HG03064 (cell line): ENCODE results near the gene PLLP.

Source experiments
- ATAC-seq: cut with Tn5 transposase; IDR thresholded peaks from one replicate; pipeline ENCODE4 v1.9.1; 2021; ENCODE audit warnings: low read depth; ENCODE audit not compliant: unreplicated experiment

The PLLP gene, protein sequence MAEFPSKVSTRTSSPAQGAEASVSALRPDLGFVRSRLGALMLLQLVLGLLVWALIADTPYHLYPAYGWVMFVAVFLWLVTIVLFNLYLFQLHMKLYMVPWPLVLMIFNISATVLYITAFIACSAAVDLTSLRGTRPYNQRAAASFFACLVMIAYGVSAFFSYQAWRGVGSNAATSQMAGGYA

DNA sequence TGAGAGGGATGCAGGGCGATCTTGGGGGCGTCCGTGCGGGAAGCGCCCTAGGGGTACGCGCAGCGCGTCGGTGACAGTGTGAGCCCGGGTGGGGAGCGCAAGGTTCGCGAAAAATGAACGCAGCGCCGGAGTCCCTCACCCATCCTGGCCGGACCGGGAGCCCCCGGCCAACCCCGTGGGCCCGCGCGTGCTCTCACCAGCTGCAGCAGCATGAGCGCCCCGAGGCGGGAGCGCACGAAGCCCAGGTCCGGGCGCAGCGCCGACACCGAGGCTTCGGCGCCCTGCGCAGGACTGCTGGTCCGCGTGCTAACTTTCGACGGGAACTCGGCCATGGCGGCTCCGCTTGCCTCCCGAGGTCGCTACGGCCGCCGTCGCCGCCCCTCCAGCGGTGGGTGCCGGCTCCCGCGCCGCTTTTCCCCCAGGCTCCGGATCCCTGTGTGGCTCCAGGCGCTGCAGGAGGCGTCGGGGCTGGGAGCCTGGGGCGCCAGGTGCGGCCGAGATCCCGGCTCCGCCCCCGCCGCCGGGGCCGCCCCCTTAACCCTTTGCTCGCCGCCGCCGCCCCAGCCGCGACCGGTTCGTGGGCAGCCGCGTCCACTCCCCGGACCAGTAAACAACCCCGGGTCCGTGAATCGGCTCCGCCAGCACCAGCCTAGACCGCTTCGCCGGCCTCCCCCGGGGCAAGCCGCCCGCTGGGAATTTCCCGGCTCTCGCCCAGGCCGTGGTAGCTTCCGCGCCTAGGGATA is at the start of gene PLLP:
PLLP (minus strand) TSS at position 464 of the 743 bp plus-strand sequence; CDS start at position 332, 132 bp downstream.
- ATAC-seq, result no peak

DNA sequence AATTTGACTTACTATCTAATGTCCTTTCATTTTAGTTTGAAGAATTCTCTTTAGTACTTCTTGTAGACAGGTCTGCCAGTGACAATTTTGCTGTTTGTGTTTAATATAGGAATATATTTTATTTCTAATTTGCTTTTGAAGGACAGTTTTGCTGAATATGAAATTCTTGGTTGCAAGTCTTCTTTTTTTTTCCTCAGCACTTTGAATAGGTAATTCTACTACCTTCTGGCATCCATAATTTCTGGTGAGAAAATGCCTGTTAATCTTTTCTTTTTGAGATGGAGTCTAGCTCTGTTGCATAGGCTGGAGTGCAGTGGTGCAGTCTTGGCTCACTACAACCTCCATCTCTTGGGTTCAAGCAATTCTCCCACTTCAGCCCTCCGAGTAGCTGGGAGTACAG is 48.9 kb upstream of the PLLP start:
- no peak for ATAC-seq

DNA sequence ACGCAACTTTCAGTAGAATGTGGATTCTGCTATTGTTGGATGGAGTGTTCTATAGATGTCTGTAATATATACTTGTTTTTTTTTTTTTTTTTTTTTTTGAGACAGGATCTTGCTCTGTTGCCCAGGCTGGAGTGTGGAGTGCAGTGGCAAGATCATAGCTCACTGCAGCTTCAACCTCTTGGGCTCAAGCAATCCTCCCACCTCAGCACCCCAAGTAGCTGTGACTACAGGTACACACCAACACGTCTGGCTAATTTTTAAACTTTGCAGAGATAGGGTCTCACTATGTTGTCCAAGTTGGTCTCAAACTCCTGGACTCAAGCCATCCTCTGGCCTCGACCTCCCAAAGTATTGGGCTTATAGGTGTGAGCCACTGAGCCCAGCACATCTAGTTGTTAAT is 46.9 kb upstream of the PLLP start:
- ATAC-seq, result no peak

DNA sequence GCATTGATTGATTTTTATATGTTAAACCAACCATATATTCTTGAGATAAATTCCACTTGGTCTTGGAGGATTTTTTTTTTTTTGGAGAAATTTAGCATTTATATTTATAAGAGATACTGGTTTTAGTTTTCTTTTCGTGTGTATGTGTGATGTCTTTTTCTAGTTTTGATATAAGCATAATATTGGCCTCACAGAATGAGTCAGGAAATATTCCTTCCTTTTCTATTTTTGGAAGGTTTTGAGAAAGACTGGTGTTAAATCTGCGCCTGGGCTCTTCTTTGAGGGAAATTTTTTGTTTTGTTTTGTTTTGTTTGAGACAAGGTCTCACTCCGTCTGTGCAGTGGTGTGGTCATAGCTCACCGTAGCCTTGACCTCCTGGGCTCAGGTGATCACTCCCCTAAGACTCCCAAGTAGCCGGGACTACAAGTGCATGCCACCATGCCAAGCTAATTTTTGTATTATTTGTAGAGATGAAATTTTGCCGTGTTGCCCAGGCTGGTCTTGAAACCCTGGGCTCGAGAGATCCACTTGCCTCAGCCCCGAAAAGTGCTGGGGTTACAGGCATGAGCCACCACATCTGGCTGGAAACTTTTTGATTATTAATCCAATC is 45.4 kb upstream of the PLLP start:
- ATAC-seq, result no peak

DNA sequence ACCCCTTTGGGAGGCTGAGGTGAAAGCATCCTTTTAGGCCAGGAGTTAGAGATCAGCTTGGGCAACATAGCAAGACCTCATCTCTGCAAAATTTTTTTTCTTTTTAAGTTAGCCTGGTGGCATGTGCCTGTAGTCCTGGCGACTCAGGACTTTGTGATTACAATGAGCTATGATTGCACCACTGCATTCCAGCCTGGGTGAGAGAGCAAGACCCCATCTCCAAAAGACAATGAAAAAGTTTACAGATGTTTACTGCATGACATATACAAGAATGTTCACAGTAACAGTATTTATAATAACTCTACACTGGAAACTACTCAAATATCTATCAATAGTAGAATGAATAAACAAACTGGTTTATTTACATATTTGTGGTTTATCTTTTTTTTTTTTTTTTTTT is 41.0 kb upstream of the PLLP start:
- ATAC-seq, result no peak

DNA sequence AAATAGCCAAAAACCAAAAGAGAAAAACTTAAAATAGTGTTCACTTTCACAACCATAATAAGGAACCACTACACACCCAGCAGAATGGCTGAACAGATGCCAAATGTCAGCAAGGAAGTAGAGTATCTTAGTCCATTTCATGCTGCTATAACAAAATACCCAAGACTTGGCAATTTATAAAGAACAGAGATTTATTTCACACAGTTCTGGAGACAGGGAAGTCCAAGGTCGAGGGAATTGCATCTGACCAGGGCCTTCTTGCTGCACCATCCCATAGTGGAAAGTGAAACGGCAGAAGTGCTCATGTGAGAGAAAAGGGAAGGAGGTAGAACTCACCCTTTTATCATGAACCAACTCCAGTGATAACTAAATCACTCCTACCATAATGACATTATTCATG is 40.3 kb upstream of the PLLP start:
- ATAC-seq, result no peak

DNA sequence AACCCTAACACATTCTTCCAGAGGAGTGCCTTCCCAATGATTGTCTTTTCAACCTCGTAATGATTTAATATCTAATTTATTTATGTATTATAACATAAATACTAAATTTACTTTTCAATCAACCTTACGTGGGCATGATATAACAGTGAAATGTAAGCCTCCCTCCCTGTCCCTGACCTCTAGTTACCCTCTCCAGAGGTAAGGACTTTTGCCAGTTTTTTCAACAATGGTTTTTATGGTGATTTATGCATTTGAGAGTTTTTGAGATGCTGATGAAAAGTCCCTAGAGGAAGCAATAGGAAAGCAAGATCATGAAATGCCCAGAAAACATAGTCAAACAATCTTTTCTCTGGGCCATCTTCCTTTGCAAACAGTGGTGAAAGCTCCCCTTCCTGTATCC is 35.2 kb upstream of the PLLP start:
- ATAC-seq, result no peak

DNA sequence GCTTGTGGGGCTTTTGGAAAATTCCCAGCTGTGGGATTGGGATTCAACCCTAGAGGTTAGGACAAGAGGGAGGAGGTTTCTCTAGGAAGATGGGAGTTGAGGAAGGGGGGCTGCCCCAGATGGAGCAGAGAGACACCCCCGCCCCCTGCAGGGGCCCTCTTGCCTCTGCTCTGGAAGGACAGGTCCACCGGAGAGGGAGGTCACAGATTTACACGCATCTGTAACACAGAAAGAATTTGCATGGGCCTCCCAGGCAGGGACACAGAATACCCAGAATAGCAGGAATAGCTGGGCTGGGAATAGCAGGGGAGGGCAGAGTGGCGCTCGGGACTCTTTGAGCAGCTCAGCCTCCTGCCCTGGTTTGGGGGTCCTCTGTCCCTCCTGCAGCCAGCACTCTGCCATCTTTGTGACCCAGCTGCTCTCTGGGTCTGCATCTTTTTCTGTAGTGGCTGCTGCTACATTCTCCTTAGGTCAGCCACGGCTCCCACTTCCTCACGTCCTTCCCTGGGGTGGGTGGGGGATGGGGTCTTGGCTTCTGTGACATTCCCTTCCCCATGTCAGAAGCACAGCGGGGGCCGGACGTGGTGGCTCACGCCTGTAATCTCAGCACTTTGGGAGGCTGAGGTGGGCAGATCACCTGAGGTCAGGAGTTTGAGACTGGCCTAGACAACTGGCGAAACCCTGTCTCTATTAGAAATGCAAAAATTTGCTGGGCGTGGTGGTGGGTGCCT is 33.9 kb upstream of the PLLP start:
- ATAC-seq, result no peak

DNA sequence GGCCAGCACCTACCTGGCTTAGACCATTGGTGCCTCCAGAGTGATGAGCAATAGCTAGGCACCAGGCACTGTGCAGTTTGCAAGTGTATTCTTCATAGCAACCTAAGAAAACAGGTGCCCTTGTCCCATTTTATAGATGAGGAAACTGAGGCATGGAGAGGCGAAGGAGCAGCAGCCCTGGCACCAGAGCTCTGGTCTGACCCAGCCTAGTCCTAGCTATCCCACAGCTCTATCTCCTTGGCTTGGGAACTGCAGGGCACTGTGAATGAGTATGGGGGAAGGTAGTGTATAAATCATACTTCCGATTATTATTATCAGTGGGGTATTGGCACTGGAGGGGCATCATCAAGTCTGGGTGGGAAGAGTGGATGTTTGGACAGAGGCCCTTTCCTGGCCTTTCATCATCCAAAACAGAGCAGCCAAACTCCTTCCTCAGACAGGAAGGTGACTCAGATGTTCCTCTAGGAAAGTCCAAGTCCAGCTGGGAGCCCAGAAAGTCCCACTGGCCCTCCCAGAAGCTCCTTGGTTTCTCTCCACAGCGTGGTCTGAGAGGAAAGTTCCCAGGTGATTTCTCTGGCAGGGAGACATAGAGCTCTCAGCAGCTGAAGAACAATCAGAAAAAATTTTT is 32.0 kb upstream of the PLLP start:
- ATAC-seq, result no peak

DNA sequence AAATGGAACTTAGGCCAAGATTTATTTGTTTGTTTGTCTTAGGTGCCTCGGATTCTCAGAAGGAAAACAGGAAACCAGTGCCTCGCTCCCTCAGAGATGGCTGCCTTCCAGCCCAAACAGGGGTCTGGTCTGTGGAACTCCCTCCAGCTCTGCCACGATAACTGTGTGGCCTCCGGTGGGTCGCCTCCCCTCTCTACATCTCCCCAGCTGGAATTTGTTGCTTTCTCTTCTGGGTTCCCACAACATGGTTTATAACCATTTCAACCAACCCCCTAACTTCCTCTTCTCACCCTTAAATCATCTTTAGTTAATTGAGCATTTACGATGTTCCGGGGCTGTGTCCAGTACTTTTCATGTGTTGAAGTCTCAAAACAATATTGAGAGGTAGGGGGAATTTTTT is 30.9 kb upstream of the PLLP start:
- ATAC-seq, result no peak

DNA sequence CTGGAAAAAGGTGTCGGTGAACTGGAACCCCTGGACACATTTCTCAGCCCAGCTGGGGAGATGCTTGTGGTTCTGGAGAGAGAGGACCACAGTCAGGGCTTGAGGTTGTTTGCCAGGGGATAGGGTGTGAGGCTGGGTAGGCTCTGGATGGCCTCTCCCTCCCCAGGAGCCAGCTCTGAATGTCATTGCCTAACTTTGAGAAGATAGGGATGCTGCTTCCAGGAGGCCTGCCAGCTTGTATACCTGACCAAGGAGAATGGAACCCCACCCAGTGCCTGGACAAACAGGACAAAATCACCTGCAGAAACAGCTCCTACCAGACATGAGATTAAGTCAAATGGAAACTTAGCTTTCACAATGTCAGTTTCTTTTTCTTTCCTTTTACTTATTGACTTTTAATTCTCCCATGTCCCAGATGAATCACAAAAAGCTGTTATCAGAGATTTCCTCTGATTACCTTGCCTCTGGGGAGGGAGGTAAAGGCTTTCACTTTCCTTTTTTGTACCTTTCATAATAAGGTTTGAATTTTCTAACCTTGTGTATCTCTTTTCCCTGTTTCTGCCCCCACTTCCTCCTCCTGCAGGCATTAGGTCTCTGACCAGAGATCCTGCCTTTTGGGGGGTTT is 29.8 kb upstream of the PLLP start:
- ATAC-seq, result no peak

DNA sequence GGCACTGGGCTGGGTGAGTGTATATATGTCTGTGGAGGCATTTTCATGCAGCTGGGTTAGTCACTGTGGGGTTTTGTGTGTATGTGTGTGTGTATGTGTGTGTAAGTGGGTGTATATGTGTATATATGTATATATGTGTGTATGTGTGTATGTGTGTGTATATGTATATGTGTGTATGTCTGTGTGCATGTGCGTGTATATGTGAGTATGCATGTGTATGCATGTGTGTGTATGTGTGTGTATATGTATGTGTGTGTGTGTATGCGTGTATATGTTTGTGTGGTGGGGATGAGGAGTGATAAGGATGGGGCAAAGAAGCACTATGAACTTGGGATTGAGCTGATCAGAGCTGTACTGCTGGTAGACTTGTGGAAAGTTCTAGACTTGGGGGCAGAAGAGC is 29.0 kb upstream of the PLLP start:
- no peak for ATAC-seq

DNA sequence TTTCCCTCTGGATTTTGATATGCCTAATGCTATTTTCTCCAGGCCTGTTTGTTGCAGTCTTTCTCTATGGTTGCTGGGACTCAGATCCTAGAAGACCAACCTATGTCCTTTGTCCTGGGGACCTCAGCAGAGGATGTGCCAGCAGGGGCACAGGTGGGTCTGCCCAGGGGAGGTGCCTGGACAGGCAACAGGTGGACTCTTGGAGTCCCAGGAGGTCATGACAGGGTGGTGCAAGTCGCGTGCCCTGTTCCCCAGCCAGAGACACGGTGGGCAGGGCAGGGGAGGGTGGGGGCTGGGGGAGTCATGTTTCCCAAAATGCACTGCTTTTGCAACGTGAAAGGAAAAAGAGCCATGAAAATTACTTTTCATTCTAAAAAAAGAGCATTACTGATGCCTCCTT is 26.3 kb upstream of the PLLP start:
- no peak for ATAC-seq

DNA sequence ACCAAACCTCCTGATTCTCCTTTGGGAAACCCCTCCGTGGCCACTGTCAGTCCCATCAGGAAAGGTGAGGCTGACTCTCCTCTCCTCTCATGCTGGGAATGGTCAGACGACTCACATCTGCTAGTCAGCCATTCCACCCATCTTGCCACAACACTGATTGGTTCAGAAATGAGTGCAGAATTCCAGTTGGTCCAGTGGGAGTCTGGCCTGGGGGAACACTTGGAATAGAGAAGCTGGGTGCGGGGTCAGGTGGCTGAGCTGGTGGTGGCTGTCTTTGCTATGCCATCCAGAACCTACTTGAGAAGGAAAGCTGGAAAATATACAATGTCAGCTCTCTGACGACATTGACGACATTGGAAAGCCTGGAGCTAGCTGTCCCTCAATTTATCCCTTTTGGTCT is 23.6 kb upstream of the PLLP start:
- ATAC-seq, result no peak

DNA sequence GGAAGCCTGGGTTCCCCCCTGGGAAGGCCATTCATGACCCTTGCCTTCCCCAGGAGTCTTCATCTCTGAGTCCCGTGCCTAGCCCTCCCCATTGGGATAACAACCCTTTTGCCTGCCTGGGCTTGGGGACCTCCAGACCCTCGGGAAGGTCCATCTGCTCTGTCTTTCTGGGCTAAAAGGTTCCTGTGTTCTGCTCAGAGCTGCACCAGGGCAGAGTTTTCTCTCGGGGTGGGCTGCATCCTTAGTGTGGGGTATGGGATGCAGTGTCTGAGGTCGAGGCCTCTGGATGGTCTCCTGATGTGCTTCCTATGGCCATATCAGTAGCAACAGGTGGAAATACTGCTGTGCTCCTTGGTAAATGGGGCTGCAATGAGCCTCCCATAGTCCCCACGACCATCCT is 22.9 kb upstream of the PLLP start:
- ATAC-seq, result no peak

DNA sequence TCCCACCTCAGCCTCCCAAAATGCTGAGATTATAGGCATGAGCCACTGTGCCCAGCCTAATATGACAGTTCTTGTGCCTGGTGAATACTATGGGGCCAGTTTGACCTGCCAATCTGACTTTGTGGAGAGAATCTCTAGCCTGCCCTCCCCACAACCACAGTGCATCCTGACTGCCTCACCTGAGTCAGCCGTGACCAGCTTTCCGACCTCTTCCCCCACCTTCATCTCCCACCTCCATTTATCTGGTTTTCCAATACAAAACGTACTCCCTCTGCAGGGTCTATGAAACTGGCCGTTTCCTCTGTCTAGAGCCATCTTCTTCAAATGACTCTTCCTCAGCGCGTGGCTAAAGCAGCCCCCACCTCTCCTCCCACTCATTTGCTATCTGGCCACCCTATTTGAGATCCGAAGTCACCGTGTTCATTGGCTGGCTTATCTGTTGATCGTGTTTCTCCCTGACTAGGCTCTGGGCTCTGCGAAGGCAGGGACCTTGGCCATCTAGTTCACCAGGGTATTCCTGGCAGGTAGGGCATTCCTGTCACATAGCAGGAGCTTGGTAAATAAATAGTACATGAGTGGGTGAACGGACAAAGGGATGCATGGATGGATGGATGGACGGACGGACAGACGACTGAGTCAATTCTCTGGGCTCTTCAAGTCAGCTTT is 22.3 kb upstream of the PLLP start:
- ATAC-seq, result no peak

DNA sequence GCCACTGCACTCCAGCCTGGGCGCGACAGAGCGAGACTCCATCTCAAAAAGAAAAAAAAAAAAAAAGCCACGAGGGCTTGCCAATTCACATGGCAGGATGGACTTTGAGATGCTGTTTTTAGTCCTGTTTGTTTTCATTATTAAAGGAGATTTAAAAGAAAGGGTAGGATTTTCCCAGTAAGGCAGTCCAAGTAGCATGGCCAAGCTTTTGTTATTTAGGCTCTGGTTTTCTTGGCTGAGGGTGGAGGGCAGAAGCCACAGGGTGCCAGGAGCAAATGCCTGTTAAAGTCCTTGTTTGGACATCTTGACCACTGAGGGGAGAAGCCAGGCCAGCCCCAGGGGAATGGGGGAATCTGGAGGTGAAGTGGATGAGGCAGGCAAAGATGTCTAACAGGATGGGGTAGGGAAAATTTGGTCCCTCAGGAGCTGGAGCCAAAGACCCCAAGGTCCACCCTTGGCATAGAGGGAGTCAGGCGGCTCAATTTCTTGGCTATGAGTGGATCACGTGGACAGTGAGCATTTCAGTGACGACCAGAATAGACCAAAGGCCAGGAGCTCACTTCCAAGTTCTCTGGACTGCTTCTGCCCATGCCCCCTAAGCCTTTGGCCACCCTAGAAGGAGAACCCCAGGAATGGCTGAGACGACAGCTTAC is 20.8 kb upstream of the PLLP start:
- ATAC-seq, result no peak

DNA sequence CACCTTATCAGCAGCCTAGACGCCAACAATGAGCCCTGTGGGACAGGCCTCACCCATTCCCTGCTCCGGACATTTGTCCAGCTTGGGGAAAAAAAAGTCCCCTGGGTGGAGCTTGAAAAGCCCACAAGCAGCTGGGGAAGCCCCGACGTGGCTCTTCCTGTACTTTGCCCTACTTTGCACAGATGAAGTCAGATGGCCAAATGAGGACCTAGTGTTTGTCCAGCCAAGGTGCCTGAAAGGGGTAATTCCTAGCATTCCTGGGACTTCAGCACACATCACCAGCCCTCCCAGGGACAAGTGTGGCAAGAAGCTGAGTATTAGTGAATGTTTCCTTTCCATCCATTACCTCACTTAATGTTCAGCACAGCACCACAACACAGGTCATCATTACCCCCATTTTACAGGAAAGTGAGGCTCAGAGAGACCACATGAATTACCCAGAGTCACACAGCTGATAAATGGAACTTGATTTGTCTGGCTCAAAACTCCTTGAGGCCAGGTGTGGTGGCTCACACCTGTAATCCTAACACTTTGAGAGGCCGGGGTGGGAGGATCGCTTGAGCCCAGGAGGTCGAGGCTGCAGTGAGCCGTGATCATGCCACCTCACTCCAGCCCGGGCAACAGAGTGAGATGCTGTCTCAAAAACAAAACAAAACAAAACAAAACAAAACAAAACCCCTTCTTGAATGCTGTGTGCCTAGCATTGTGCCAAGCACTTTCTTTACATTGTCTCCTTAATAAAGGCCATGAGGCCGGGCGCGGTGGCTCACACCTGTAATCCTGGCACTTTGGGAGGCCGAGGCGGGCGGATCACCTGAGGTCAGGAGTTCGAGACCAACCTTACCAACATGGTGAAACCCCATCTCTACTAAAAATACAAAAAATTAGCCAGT is 19.9 kb upstream of the PLLP start:
- ATAC-seq, result no peak

DNA sequence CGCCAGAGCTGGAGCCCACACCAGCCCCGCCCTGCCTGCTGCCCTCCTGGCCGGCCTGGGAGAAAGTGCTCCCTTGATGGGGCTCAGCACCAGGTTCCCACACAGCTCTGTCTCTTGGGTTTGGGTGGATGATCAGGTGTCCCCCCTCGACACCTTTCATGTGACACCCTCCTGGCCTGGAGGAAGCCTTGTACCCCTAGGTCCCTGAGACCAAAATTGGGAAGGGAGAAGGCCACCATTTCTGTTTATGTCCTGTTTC is 19.4 kb upstream of the PLLP start:
- no peak for ATAC-seq
